ENCODE results near the gene NANOS3.

NANOS3 gene

GRCh38 chr19:13923194-13923987, 46.5 kb downstream of the NANOS3 start:
- DNase-seq, result no peak

- no peak for DNase-seq
Measured at GRCh38 chr19:13926010-13926409, 49.1 kb downstream of the NANOS3 start.

DNA sequence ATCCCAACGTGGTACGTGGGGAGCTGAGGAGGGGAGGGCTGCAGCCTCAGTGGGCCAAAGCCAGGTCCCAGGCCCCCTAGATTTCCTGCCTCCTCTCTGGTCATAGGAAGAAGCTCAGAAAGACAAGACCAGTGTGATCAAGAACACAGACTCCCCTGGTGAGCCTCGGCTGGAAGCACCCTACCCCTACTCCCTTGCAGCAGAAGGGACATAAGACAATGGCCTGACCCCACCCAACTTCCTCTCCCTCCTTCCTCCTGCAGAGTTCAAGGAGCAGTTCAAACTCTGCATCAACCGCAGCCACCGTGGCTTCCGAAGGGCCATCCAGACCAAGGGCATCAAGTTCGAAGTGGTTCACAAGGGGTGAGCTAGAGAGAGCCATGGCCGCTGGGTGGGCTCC, 49.8 kb downstream of the NANOS3 start:
- DNase-seq, result no peak

GRCh38 chr19:13929340-13929739, 52.4 kb downstream of the NANOS3 start:
- DNase-seq, result no peak

DNA sequence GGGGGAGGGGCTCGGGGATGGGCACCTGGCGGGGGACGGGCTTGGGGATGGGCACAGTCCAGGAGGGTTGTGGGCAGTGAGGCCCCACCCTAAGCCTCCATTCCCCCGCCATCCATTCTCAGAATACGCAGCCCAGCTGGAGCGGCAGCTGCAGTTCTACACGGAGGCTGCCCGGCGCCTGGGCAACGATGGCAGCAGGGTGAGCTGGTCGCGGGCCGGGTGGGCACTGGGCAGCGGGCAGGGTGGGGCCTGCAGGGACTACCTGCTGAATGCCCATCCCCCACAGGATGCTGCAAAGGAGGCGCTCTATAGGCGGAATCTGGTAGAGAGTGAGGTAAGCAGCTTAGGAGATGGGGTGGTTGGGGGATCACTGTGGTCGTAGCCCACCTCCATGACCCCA, 53.0 kb downstream of the NANOS3 start:
- DNase-seq, result no peak

Measured in stimulated activated CD4-positive, alpha-beta T cell treated with anti-CD3 and anti-CD28 coated beads, Interleukin-12 subunit alpha, Interleukin-12 subunit beta, amount 100 ng/mL, for 4 hours (primary cell).